Measurements from ENCODE around the gene PHC2. TPM values are rescaled to one million over a fixed set of nuclear protein-coding genes. Genes with fewer than 3 reads are reported as not detected.
"Not testable (repeated sequence)": the region's sequence is repeated elsewhere in the genome, so short reads cannot be mapped to it uniquely, and the experiment has no call there.

The PHC2 gene
- total RNA-seq, 1 experiment from 2014 or later = 142 TPM

DNA sequence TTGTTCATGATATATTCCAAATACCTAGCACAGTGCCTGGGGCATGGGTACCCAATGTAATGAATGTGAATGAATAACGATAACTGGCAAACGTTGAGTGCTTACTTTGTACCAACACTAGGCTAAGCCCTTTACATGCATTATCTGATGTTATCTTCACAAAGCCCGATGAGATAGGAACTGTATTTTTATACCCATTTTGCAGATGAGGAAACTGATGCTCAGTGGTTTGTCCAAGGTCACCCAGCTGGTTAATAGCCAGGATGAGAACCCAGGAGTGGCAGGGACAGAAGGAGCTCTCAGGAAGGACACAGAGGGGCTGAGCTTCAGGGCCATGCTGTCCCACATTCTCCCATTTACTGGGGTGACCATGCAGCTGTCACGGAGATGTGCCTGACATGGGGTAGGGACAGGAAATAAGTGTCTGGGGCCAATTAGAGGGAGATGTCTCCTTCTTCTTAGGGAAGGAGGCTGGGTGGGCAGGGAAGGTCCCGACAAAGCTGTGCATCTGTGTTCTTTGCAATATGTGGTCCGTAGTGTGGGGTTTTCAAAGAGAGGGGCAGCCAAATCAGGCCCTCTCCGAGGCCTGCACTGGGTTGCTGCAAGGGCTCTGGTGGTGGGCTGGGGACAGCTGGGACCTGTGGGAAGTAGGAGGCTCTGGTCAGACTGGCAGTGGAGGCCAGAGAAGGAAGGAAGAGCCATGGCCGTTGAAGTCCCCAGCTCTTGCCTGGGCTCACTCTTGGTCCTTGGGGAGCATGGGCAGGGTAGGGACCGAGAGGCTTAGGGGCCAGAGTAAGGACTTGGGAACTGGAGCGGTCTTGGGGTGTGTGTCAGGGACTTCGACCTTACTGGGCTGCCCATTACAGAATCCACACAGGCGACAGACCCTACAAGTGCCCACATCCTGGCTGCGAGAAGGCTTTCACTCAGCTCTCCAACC lies 136.6 kb downstream of the PHC2 start:
- DNase-seq (ENCODE audit: low read depth) = no peak

DNA sequence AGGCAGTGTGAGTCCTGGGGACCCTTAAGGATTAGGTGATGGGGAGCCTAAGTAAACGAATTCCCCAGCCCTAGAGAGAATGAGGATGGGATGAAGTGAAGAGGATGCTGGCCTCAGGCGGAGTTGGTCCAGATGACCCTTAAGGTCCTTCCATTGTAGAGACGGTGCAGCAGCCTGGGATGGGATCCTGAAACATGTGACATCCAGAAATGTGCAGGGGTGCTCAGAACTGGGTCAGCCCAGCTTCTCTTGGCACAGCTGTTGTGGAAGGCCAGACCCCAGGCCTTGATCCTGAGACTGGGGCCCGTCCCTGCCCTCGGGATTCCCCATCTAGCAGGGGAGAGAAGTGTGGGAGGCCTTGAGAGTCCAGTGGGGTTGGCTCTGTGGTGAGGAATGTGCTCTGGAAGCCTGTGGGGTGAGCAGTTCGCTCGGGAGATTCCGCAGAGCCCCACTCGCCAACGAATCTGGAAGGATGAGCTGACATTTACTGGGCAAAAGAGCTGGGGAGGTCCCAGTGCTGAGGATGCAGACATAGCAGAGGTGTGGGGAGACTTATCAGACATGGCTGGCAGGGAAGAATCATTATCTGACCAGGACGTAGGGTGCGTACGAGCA lies 138.1 kb downstream of the PHC2 start:
- no peak for DNase-seq (ENCODE audit: low read depth)

- not testable (repeated sequence) for DNase-seq (ENCODE audit: low read depth)
Measured at GRCh38 chr1:33290615-33291014, 140.3 kb downstream of the PHC2 start.

GRCh38 chr1:33289858-33290154 lies 141.1 kb downstream of the PHC2 start:
- no peak for DNase-seq (ENCODE audit: low read depth)

DNA sequence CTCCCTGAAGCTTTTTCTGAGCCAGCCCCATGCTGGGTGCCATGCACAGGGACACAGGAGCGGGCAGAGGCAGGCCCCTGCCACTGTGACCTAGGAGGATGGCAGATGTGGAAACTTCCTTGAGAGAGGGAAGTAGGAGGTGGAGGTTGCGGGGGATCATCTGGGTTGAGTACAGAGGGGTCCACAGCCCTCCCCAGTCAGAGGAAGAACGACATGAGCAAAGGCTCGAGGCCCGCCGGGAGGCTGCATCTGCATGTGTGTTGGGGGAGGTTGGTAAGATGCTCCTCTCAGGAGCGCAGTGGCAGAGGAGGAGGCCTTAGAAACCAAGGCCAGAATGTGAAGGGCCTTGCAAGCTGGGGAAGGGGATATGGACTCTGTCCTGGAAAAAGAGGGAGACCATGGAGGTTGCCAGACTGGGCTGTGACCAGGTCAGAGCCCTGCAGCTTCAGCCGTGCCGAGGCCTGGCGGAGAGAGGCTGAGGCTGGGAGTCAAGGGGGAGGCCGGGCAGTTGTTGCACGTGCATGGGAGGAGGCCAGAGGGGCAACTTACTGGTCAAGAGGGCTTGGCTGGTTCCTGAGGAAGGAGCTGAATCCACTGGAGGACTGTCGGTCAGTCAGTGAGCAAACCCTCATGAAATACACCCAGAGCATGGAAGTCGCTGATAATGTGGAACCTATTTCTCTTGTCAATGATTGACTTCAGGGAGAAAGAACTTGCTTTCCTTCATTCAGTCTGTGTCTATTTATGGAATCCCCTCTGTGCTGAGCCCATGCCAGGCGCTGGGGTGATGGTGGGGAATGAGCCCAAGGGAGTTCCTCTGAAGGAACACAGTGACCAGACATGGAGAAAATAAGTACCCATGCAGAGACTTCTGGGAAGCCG lies 141.7 kb downstream of the PHC2 start:
- no peak for DNase-seq (ENCODE audit: low read depth)

GRCh38 chr1:33287317-33287716 lies 143.6 kb downstream of the PHC2 start:
- DNase-seq (ENCODE audit: low read depth) = no peak

GRCh38 chr1:33286451-33287185 lies 144.3 kb downstream of the PHC2 start:
- no peak for DNase-seq (ENCODE audit: low read depth)

GRCh38 chr1:33284049-33284448 lies 146.8 kb downstream of the PHC2 start:
- no peak for DNase-seq (ENCODE audit: low read depth)

- DNase-seq (ENCODE audit: low read depth) = no peak
Measured at GRCh38 chr1:33282791-33283190, 148.1 kb downstream of the PHC2 start.

- DNase-seq (ENCODE audit: low read depth) = no peak
Measured at GRCh38 chr1:33281554-33282303, 149.2 kb downstream of the PHC2 start.

GRCh38 chr1:33280091-33280661 lies 150.7 kb downstream of the PHC2 start:
- no peak for DNase-seq (ENCODE audit: low read depth)

- no peak for DNase-seq (ENCODE audit: low read depth)
Measured at GRCh38 chr1:33277488-33278084, 153.3 kb downstream of the PHC2 start.

DNA sequence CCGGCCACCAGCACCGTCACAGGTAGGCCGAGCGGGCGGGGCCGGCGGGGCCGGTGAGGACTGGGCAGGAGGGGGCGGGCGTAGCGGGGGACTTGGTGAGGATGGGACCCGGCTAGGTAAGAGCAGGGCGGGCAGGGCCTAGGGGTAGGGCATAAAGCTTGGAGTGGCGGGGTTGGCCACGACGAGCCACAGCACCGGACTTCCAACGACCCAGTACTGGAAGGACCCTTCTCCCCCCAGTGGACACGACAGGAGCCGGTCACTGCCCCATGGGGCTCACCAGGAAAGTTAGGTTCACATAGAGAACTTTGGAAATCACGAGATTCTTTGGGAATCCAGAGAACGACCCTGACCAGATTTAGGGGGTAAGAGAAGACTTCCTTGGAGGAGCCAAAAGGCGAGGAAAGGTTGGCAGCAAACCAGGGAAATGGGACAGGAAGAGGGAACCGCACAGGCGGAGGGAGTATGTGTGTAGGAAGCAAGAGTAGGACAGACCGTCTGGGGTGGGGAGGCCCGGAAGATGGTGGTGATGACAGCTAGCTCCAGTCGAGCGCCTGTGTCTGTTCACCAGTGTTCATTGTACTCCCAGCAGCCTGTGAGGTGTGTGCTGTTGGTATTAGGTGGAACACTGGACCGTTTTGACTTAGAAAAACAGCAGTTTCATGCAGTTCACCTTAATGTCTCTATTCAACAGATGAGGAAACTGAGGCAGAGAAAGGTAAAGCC lies 154.2 kb downstream of the PHC2 start:
- DNase-seq (ENCODE audit: low read depth) = no peak

DNA sequence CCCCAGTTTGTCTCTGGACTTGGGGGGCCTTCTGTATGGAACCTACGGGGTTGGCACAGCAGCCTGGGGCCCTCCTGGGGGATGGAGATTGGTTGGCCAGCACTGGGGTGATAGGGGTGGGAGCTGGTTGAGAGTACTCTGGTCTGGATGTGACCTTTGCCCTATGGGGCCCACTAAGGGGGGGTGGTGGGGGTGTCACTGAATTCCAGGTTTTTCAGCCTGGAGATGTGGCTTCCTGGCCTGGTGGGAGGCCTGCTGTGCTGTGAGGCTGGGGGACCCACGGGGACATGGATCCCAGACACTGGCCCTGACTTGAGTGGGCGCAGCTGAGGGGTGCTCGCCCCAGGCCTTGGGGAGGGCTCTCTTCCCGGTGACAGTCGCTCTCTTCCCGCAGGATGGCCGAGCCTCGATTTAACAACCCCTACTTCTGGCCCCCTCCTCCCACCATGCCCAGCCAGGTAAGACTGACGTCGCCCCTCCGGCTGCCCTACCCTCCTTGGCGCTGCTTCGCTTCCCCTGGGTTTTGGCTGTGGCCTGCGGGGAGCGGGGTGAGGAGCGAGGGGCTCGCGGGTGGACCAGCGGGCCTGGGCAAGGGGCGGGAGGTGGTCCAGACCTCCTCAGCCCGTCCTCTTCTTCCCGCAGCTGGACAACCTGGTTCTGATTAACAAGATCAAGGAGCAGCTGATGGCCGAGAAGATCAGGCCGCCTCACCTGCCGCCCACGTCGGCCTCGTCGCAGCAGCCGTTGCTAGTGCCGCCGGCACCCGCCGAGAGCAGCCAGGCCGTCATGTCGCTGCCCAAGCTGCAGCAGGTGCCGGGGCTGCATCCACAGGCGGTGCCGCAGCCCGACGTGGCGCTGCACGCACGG lies 155.0 kb downstream of the PHC2 start:
- DNase-seq (ENCODE audit: low read depth) = no peak

DNA sequence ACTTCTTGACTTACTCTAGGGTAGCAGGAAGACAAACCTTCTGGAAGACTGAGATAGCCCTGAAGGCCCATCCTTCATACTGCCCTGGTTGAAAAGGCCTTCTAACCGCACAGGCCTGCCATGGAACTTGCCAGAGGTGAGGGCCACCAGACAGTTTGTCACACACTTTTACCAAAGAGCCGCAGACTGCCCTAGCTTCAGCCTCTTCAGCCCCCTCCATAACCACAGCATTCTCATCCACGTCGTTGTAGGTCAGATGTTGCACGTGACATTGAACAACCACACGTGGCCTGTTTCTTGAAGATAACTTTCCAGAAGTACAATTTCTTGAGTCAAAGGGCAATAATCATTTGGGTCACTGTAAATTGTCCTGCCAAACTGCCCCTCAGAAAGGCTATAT lies 155.7 kb downstream of the PHC2 start:
- DNase-seq (ENCODE audit: low read depth) = no peak

- no peak for DNase-seq (ENCODE audit: low read depth)
Measured at GRCh38 chr1:33274446-33274845, 156.4 kb downstream of the PHC2 start.

DNA sequence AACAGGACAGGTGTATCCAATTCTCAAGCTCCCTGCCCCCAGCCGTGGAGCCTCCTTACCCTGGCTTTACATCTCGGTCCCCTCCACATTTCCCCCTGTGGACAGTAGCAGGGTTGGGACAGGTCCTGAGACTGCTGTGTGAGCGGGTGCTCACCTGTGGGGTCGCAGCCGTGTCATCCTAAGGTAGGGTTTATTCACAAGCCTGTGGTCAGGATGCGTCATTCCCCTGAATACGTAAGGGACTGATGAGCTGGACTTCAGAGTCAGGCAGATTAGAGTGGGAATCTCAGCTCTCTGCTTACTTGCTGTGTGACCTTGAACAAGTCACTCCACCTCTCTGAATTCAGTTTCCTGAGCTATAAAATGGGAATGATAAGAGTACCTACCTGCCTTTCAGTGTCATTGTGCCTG lies 156.9 kb downstream of the PHC2 start:
- no peak for DNase-seq (ENCODE audit: low read depth)

All from RPMI7951 (cell line).